Fibroblast of lung (primary cell): Measurements from ENCODE around the gene ITGB8. TPM values are rescaled to one million over a fixed set of nuclear protein-coding genes. Genes with fewer than 3 reads are reported as not detected.

Experiments used
- DNase-seq, 2 donors: peaks; one replicate each; pipeline versions ENCODE4 v3.0.0 to v3.0.0-alpha.2; 2010; ENCODE audit warnings: low read depth in 2 of 2
- H2AFZ ChIP-seq: 2 replicates; pipeline ENCODE4 v1.5.1; 2012; ENCODE audit warnings: low read length, control low read depth, inconsistent platforms
- H3K27ac ChIP-seq: 2 replicates; pipeline ENCODE4 v1.5.1; 2011; ENCODE audit warnings: low read length, control low read depth; ENCODE audit not compliant: insufficient read depth
- H3K27me3 ChIP-seq: 2 replicates; pipeline ENCODE4 v1.5.1; 2011; ENCODE audit warnings: mild to moderate bottlenecking, low read length; ENCODE audit not compliant: control insufficient read depth, insufficient read depth
- H3K36me3 ChIP-seq: 2 replicates; pipeline ENCODE4 v1.5.1; 2011; ENCODE audit warnings: low read length; ENCODE audit not compliant: control insufficient read depth, insufficient read depth
- H3K4me1 ChIP-seq: 2 replicates; pipeline ENCODE4 v1.5.1; 2011; ENCODE audit warnings: low read length; ENCODE audit not compliant: control insufficient read depth, insufficient read depth; ENCODE audit errors: extremely low read depth
- H3K4me2 ChIP-seq: 2 replicates; pipeline ENCODE4 v1.5.1; 2011; ENCODE audit warnings: low read length, control low read depth; ENCODE audit not compliant: insufficient read depth; ENCODE audit errors: extremely low read depth
- H3K4me3 ChIP-seq, 4 experiments: fragments of 200-600 bp in 1 of 4; sonication (generic) in 1 of 4; replicated peaks in 1 of 4; 2 replicates each; pipeline ENCODE4 v1.5.1; 2011 to 2016; ENCODE audit warnings: low read length in 4 of 4, low read depth in 3 of 4, mild to moderate bottlenecking in 3 of 4, control low read depth in 2 of 4, inconsistent platforms in 1 of 4, mixed read lengths in 1 of 4; ENCODE audit not compliant: insufficient read depth in 1 of 4; ENCODE audit errors: control extremely low read depth in 1 of 4
- H3K79me2 ChIP-seq: 2 replicates; pipeline ENCODE4 v1.5.1; 2012; ENCODE audit warnings: mild to moderate bottlenecking, low read length, inconsistent platforms; ENCODE audit not compliant: control insufficient read depth, insufficient read depth
- H3K9ac ChIP-seq: 2 replicates; pipeline ENCODE4 v1.5.1; 2011; ENCODE audit warnings: mild to moderate bottlenecking, low read length, control low read depth; ENCODE audit not compliant: insufficient read depth
- H3K9me3 ChIP-seq: 2 replicates; pipeline ENCODE4 v1.5.1; 2012; ENCODE audit warnings: low read depth, low read length; ENCODE audit not compliant: control insufficient read depth, insufficient read depth
- H4K20me1 ChIP-seq: 2 replicates; pipeline ENCODE4 v1.5.1; 2011; ENCODE audit warnings: low read length; ENCODE audit not compliant: control insufficient read depth, insufficient read depth; ENCODE audit errors: extremely low read depth
- EZH2 ChIP-seq: IDR thresholded peaks from 2 replicates; pipeline ENCODE4 v1.5.1; 2012; ENCODE audit warnings: low read length, control low read depth, mild to moderate bottlenecking; ENCODE audit errors: missing control alignments
- polyA plus RNA-seq, 2 donors: library from polyadenylated mRNA; depleted of rRNA in 1 of 2; stranded (reverse) in 1 of 2; unstranded in 1 of 2; fragments of >200 nt; gene quantifications; 2 replicates each; pipeline ENCODE4 v1.2.1, GENCODE V29; 2011 to 2012; ENCODE audit warnings: missing spikeins in 1 of 2
- total RNA-seq: library from RNA; depleted of rRNA; stranded (reverse); fragments of >200 nt; gene quantifications from 2 replicates; pipeline ENCODE4 v1.2.1, GENCODE V29; 2014
- TF ChIP-seq, protein P1 (sequence below), 2 donors: IDR thresholded peaks in 1 of 2; conservative IDR thresholded peaks in 1 of 2; 1 replicate in 1 of 2; 2 replicates in 1 of 2; pipeline ENCODE4 v1.5.1; 2011 to 2012; ENCODE audit warnings: low read length in 2 of 2, control low read depth in 1 of 2, inconsistent platforms in 1 of 2, low read depth in 1 of 2, mild to moderate bottlenecking in 1 of 2

ITGB8 gene
- total and polyA plus RNA-seq, 2 donors (not counting 1 experiment from before 2014, with no cell fraction given): 3.8 to 100 TPM

DNA sequence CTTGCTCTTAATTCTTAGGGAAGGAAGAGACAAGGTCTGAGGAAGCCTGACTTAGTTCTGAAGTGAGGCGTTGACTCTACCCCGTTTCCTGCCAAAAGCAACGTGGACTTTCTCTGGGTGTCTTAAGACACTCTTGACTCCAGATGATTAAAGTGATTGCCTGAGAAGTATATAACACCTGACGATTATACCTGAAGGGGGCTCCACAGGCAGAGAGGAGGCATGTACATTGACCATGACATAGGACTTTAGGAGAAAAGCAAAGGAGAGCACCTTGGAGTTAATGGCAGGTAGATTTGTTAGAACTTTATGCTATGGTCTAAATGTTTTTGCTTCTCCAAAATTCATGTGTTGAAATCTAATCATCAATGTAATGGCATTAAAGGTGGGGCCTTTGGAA, 15.9 kb downstream of the ITGB8 start:
- no peak overlapping the region for H3K4me2 ChIP-seq
- H3K4me3 ChIP-seq: no peak overlapping the region
- TF ChIP-seq EZH2: no peak
- TF ChIP-seq, protein P1, sequence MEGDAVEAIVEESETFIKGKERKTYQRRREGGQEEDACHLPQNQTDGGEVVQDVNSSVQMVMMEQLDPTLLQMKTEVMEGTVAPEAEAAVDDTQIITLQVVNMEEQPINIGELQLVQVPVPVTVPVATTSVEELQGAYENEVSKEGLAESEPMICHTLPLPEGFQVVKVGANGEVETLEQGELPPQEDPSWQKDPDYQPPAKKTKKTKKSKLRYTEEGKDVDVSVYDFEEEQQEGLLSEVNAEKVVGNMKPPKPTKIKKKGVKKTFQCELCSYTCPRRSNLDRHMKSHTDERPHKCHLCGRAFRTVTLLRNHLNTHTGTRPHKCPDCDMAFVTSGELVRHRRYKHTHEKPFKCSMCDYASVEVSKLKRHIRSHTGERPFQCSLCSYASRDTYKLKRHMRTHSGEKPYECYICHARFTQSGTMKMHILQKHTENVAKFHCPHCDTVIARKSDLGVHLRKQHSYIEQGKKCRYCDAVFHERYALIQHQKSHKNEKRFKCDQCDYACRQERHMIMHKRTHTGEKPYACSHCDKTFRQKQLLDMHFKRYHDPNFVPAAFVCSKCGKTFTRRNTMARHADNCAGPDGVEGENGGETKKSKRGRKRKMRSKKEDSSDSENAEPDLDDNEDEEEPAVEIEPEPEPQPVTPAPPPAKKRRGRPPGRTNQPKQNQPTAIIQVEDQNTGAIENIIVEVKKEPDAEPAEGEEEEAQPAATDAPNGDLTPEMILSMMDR (conservative IDR thresholded peaks at IDR 0.05 in 1 of 2, IDR thresholded peaks at IDR 0.05 in 1 of 2; ENCODE audit: low read depth in 1 of 2, low read length in 2 of 2): no peak
- no peak overlapping the region for H3K27ac ChIP-seq
- no peaks in the 10 kb centered on the region for H3K27me3 ChIP-seq
- no peaks in the 10 kb centered on the region for H4K20me1 ChIP-seq
- no peaks in the 10 kb centered on the region for H3K36me3 ChIP-seq
- no peak overlapping the region for H2AFZ ChIP-seq
- H3K79me2 ChIP-seq: no peaks in the 10 kb centered on the region
- no peak overlapping the region for H3K9ac ChIP-seq
- DNase-seq: no peak
- H3K9me3 ChIP-seq: no peaks in the 10 kb centered on the region
- H3K4me1 ChIP-seq: no peaks in the 10 kb centered on the region

DNA sequence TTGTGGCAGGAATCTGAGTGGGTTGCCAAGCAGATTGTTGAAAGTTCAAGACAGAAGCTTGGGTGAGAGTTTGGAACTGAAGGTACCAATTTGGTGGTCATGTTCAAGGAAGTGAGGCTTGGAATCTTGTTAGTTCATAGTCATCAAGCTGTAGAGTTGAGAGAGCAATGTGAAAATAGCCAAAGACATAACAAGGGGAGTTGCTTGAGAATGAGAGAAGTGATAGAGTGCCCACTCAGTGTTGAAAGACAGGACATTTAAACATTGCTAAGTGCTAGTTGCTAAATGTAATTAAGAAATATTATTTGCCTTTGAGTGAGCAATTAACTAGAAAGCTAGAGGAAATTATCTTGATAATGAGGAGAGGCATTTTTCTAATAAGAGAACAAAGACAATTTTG, 17.0 kb downstream of the ITGB8 start:
- DNase-seq: no peak
- no peaks in the 10 kb centered on the region for H3K9me3 ChIP-seq
- no peak overlapping the region for H3K27ac ChIP-seq
- H3K4me3 ChIP-seq: no peak overlapping the region
- H3K4me1 ChIP-seq: no peaks in the 10 kb centered on the region
- no peaks in the 10 kb centered on the region for H3K27me3 ChIP-seq
- TF ChIP-seq, protein P1 (conservative IDR thresholded peaks at IDR 0.05 in 1 of 2, IDR thresholded peaks at IDR 0.05 in 1 of 2; ENCODE audit: low read depth in 1 of 2, low read length in 2 of 2): no peak
- TF ChIP-seq EZH2: no peak
- no peak overlapping the region for H3K4me2 ChIP-seq
- no peaks in the 10 kb centered on the region for H4K20me1 ChIP-seq
- H3K79me2 ChIP-seq: no peaks in the 10 kb centered on the region
- H3K36me3 ChIP-seq: no peaks in the 10 kb centered on the region
- H2AFZ ChIP-seq: no peak overlapping the region
- H3K9ac ChIP-seq: no peak overlapping the region

GRCh38 chr7:20348125-20348807, 17.6 kb downstream of the ITGB8 start:
- H4K20me1 ChIP-seq: no peaks in the 10 kb centered on the region
- no peaks in the 10 kb centered on the region for H3K4me1 ChIP-seq
- no peak overlapping the region for H3K9ac ChIP-seq
- H3K27me3 ChIP-seq: no peaks in the 10 kb centered on the region
- TF ChIP-seq, protein P1 (conservative IDR thresholded peaks at IDR 0.05 in 1 of 2, IDR thresholded peaks at IDR 0.05 in 1 of 2; ENCODE audit: low read depth in 1 of 2, low read length in 2 of 2): no peak
- TF ChIP-seq EZH2: no peak
- no peak overlapping the region for H3K4me3 ChIP-seq
- H3K9me3 ChIP-seq: no peaks in the 10 kb centered on the region
- no peaks in the 10 kb centered on the region for H3K79me2 ChIP-seq
- no peaks in the 10 kb centered on the region for H3K36me3 ChIP-seq
- no peak overlapping the region for H2AFZ ChIP-seq
- H3K4me2 ChIP-seq: no peak overlapping the region
- DNase-seq: no peak
- no peak overlapping the region for H3K27ac ChIP-seq
